Left lung (tissue), 10 donors: Measurements from ENCODE around the gene GSTM2. TPM values are rescaled to one million over a fixed set of nuclear protein-coding genes. Genes with fewer than 3 reads are reported as not detected.

ENCODE experiments used
- ATAC-seq: fragments of 200-7000 bp; cut with Tn5 transposase; one replicate; pipeline ENCODE4 v1.9.1; 2020; ENCODE audit warnings: moderate library complexity
- DNase-seq, 4 donors: peaks; one replicate each; pipeline ENCODE4 v3.0.0-alpha.2; 2013 to 2020
- H3K27ac ChIP-seq, 2 donors: fragments of 200-600 bp; sonication (generic) in 1 of 2; one replicate each; pipeline versions ENCODE4 v1.5.0 to v1.8.0; 2020 to 2021
- H3K27me3 ChIP-seq, 2 donors: fragments of 200-600 bp; sonication (generic) in 1 of 2; one replicate each; pipeline versions ENCODE4 v1.5.0 to v1.8.0; 2020 to 2021
- H3K36me3 ChIP-seq, 2 donors: fragments of 200-600 bp; sonication (generic) in 1 of 2; one replicate each; pipeline versions ENCODE4 v1.5.0 to v1.8.0; 2020 to 2021
- H3K4me1 ChIP-seq, 2 donors: fragments of 200-600 bp; one replicate each; pipeline ENCODE4 v1.8.0; 2021
- H3K4me3 ChIP-seq, 2 donors: fragments of 200-600 bp; sonication (generic) in 1 of 2; one replicate each; pipeline versions ENCODE4 v1.5.0 to v1.8.0; 2020 to 2021; ENCODE audit warnings: mild to moderate bottlenecking in 1 of 2
- H3K9me3 ChIP-seq, 2 donors: fragments of 200-600 bp; sonication (generic) in 1 of 2; one replicate each; pipeline versions ENCODE4 v1.5.0 to v1.8.0; 2020 to 2021
- CTCF ChIP-seq, 2 donors: fragments of 200-600 bp; sonication (generic) in 1 of 2; IDR thresholded peaks; one replicate each; pipeline versions ENCODE4 v1.5.0 to v1.8.0; 2021; ENCODE audit warnings: antibody characterized with exemption in 2 of 2
- intact Hi-C, 2 donors: fragments of 100-400 bp; cut with DNase I; formaldehyde crosslinking; loops; one replicate each; pipeline versions ENCODE4 v1.11.2 to v1.14.2; 2022
- polyA plus RNA-seq, 6 donors: library from polyadenylated mRNA; unstranded; fragments of 120-200 nt; gene quantifications; one replicate each; pipeline ENCODE4 v1.2.1, GENCODE V29; 2013; ENCODE audit not compliant: insufficient read length in 6 of 6
- total RNA-seq, 2 donors: library from RNA; stranded (reverse); fragmentation: NEBNext Ultra II Directional; extraction: Animal tissue kit (Norgen Biotek cat#: 25700); gene quantifications; one replicate each; pipeline ENCODE4 v1.2.1, GENCODE V29; 2021
- donor health status: DM: no; HTN: yes; CAD: no.
- donor health status: DM: no; HTN: no; CAD: no.

Gene GSTM2
- total and polyA plus RNA-seq, 8 donors, result 25.4 to 281 (median 225) TPM

DNA sequence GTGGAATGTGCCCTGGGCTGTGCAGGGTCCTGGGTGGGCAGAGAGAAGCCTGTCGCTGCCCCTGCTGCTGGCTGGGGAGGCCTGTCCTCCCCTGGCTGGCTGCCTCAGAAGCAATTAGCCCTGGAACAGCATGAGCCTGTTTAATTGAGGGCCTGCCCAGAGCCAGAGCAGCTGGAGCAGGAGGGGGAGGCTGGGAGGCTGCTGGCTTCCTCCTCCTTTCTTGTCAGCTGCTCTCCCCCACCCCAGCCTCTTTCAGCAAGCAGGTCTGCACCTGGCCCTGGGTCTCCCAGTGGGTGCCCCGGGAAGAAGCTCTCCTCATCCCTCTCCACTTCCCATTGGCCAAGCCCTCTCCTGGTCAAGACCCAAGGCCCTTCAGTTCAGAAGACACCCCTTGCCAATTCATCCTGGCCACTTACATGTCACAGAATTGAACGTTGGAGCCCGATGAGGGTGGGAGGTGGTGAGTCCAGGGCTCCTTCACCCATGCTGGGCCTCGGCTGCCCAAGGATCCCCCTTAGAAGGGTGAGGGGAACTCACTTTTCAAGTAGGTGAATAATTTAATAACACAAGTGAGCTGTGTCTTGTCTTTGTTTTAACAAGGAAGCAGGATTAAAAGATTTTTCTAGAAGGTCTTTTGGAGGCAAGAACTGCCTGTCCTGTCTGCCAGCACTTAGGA, 35.0 kb upstream of the GSTM2 start:
- Histone ChIP-seq H3K27me3 (no peaks in the 10 kb centered on the region), H3K4me3 (no peak overlapping the region), H3K27ac (no peak overlapping the region), H3K9me3 (no peaks in the 10 kb centered on the region), H3K36me3 (peaks cover 0 to 49% of the 10 kb centered on the region in 2 donors), H3K4me1 (peaks cover 7 to 8% of the 10 kb centered on the region in 2 donors)
- DNase-seq (peak in 2 of 4 donors; percentile 58 to 63), ATAC-seq (no peak)
- TF ChIP-seq CTCF (IDR thresholded peaks at IDR 0.05), result no peak
- intact Hi-C loops, result no loop called here

DNA sequence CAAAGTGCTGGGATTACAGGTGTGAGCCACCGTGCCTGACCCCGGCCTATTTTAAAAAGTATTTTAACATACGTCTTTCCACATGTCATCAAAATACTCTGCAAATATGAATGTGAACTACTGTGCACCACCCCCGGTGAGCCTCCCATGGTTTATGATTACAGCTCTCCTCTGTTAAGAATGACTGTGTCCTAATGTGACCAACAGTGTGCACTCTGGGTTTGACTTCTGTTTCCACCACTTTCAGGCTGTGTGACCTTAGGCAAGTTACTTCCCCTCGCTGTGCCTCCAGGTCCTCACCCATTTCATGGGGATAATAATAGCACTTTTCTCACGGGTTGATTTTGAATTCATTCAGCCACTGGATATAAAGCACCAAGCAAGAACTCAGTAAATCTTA, 33.6 kb upstream of the GSTM2 start:
- H3K36me3 ChIP-seq, result peaks cover 0 to 34% of the 10 kb centered on the region in 2 donors
- DNase-seq, result no peak
- peaks cover 7 to 8% of the 10 kb centered on the region in 2 donors for H3K4me1 ChIP-seq
- intact Hi-C loops, result no loop called here
- no peaks in the 10 kb centered on the region for H3K9me3 ChIP-seq
- ATAC-seq, result no peak
- H3K4me3 ChIP-seq, result no peak overlapping the region
- TF ChIP-seq CTCF (IDR thresholded peaks at IDR 0.05), result no peak
- no peak overlapping the region for H3K27ac ChIP-seq
- no peaks in the 10 kb centered on the region for H3K27me3 ChIP-seq

- no peaks in the 10 kb centered on the region for H3K27me3 ChIP-seq
- peaks cover 7 to 8% of the 10 kb centered on the region in 2 donors for H3K4me1 ChIP-seq
- no peak overlapping the region for H3K27ac ChIP-seq
- no peak overlapping the region for H3K4me3 ChIP-seq
- H3K9me3 ChIP-seq, result no peaks in the 10 kb centered on the region
- intact Hi-C loops, result no loop called here
- H3K36me3 ChIP-seq, result peaks cover 0 to 26% of the 10 kb centered on the region in 2 donors
- DNase-seq (no peak), ATAC-seq (no peak)
- TF ChIP-seq CTCF (IDR thresholded peaks at IDR 0.05), result no peak
Measured at GRCh38 chr1:109634771-109635750, 32.8 kb upstream of the GSTM2 start.

GRCh38 chr1:109635862-109636200, 32.0 kb upstream of the GSTM2 start:
- no peak overlapping the region for H3K27ac ChIP-seq
- intact Hi-C loops, result no loop called here
- peaks cover 7 to 12% of the 10 kb centered on the region in 2 donors for H3K4me1 ChIP-seq
- H3K27me3 ChIP-seq, result no peaks in the 10 kb centered on the region
- ATAC-seq (no peak), DNase-seq (no peak)
- no peak for TF ChIP-seq CTCF (IDR thresholded peaks at IDR 0.05)
- H3K4me3 ChIP-seq, result no peak overlapping the region
- H3K36me3 ChIP-seq, result peaks cover 0 to 22% of the 10 kb centered on the region in 2 donors
- no peaks in the 10 kb centered on the region for H3K9me3 ChIP-seq
